ENCODE results near the gene RBPJL.

The RBPJL gene

GRCh38 chr20:45363611-45364492, 57.2 kb downstream of the RBPJL start:
- DNase-seq (ENCODE audit: extremely low read depth, low read depth) = no peak
- TF ChIP-seq CTCF (IDR thresholded peaks at IDR 0.05; ENCODE audit: low read depth, low read length, missing control alignments) = no peak
- peak overlapping the region; percentile 83 for H3K4me3 ChIP-seq (replicated peaks; ENCODE audit: low read depth, low read length)

- DNase-seq (ENCODE audit: extremely low read depth, low read depth) = no peak
- no peak for TF ChIP-seq CTCF (IDR thresholded peaks at IDR 0.05; ENCODE audit: low read depth, low read length, missing control alignments)
Measured at GRCh38 chr20:45365444-45365970, 58.9 kb downstream of the RBPJL start.

GRCh38 chr20:45366192-45366591, 59.6 kb downstream of the RBPJL start:
- H3K4me3 ChIP-seq (replicated peaks; ENCODE audit: low read depth, low read length) = no peak overlapping the region
- no peak for TF ChIP-seq CTCF (IDR thresholded peaks at IDR 0.05; ENCODE audit: low read depth, low read length, missing control alignments)
- DNase-seq (ENCODE audit: extremely low read depth, low read depth) = no peak

More at GRCh38 chr20:45365444-45365970, 58.9 kb downstream of the RBPJL start:
- no peak overlapping the region for H3K4me3 ChIP-seq (replicated peaks; ENCODE audit: low read depth, low read length)

GRCh38 chr20:45366631-45367030, 60.0 kb downstream of the RBPJL start:
- DNase-seq (ENCODE audit: extremely low read depth, low read depth) = no peak
- no peak overlapping the region for H3K4me3 ChIP-seq (replicated peaks; ENCODE audit: low read depth, low read length)
- TF ChIP-seq CTCF (IDR thresholded peaks at IDR 0.05; ENCODE audit: low read depth, low read length, missing control alignments) = no peak

- no peak for TF ChIP-seq CTCF (IDR thresholded peaks at IDR 0.05; ENCODE audit: low read depth, low read length, missing control alignments)
- no peak overlapping the region for H3K4me3 ChIP-seq (replicated peaks; ENCODE audit: low read depth, low read length)
- no peak for DNase-seq (ENCODE audit: extremely low read depth, low read depth)
Measured at GRCh38 chr20:45367126-45367525, 60.5 kb downstream of the RBPJL start.
